ENCODE measurements around the gene FAM163B. TPM values are rescaled to one million over a fixed set of nuclear protein-coding genes. Genes with fewer than 3 reads are reported as not detected.

FAM163B gene
- total and polyA plus RNA-seq, 2 of the 8 experiments (the other 6 are each of a cell fraction or from before 2014, with no cell fraction given) = 0.63 to 1.0 TPM

DNA sequence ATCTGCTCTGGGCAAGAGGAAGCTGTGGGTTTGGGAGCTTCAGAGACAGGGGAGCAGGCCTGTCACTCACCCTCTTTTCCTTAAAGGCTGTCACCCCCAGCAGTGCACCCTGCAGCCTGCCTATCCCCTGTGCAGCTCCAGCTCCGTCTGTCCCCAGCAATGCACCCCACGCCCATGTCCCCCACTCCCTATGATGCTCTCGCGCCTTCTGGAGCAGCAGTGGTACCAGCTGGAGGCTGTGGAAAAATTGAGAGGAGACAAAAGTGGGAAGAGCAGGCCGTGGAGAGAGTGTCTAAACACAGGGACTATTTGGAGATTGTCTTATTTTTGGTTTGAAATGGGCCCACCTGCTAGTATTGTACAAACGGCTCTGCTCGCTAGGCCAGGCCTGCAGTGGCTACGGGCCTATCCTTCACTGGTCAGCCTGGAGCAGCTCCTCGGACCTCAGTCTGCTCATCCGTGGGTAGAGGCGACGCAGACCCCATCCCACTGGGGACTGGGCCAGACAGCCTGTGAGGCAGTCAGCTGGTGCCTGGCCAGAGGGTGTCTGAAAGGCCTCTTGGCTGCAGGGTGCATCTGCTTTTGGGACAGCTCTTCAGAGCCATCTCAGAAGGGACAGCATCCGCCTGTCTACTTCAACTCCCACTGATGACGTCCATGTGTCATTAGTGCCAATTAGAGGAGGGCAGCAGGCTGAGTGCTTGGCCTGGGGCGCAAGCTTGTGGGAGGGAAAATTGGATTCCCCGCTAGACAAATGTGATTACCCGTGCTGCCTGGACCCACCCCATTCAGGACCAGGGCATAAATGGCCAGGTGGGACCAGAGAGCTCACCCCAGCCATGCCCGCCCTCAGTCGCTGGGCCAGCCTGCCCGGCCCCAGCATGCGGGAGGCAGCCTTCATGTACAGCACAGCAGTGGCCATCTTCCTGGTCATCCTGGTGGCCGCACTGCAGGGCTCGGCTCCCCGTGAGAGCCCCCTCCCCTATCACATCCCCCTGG lies 26.6 kb upstream of the FAM163B start, which contains the start of gene DBH:
Gene DBH, plus strand, starts transcription at position 831 of the 999 bp plus-strand sequence. Its CDS starts 9 bp downstream, at position 840.
- FAIRE-seq = no peak
- peak within 1 kb of the TSS; percentile 77; the same call in 1 of the 2 replicates for H2BK12ac ChIP-seq (ENCODE audit: low read depth, low read length)
- no peak within 1 kb of the TSS for H3K4ac ChIP-seq (replicated peaks; ENCODE audit: insufficient read length, low read depth, low read length)
- H3K23ac ChIP-seq (ENCODE audit: insufficient read length) = no peak within 1 kb of the TSS
- no peak within 1 kb of the TSS for H2BK120ac ChIP-seq (replicated peaks; ENCODE audit: low read depth, low read length)
- no peak within 1 kb of the TSS for H2AFZ ChIP-seq (ENCODE audit: low read length)
- no peak for DNase-seq (ENCODE audit: low read depth in 1 of 2, low spot score in 2 of 2)
- H3K4me3 ChIP-seq (ENCODE audit: extremely low read depth in 1 of 4, insufficient read depth in 2 of 4, low read depth in 3 of 4, low read length in 4 of 4) = no peak within 1 kb of the TSS
- no peak within 1 kb of the TSS for H3K9ac ChIP-seq (replicated peaks in 1 of 4; ENCODE audit: extremely low read depth in 1 of 4, low read depth in 3 of 4, low read length in 3 of 4)
- H3K79me2 ChIP-seq (ENCODE audit: control insufficient read depth in 1 of 2, insufficient read depth in 2 of 2, low read length in 2 of 2) = no peaks in the 10 kb centered on the region
- WGBS, 2 experiments (ENCODE audit: extremely low coverage in 1 of 2, insufficient coverage in 1 of 2, insufficient read length in 1 of 2, insufficient replicate concordance in 2 of 2, low coverage in 1 of 2, low lambda C conversion rate in 2 of 2, missing lambda C conversion rate in 1 of 2) = 91% methylated on average over 24 of the region's 24 CpGs; no CpG with 5 or more reads in 1 of the 2 experiments
- H2BK15ac ChIP-seq (ENCODE audit: low read length) = peak within 1 kb of the TSS; percentile 92; the same call in 1 of the 2 replicates
- peak within 1 kb of the TSS; percentile 26; the same call in 1 of the 2 replicates for H2AK5ac ChIP-seq (ENCODE audit: low read depth, low read length)
- H3K14ac ChIP-seq (ENCODE audit: insufficient read length) = no peak within 1 kb of the TSS
- no peak within 1 kb of the TSS; the same call in 1 of the 2 replicates for H4K8ac ChIP-seq (ENCODE audit: extremely low read depth, insufficient read depth, low read length)
- CTCF ChIA-PET (ENCODE audit: partially characterized antibody) = interaction anchor here (0.6 to 3.0 kb wide), 11 partner anchors 12 to 88 kb away, joined by 3 to 11 read pairs (median 4); no protein-coding TSS in a partner anchor
- H3K27ac ChIP-seq (ENCODE audit: low read depth, low read length) = no peak within 1 kb of the TSS
- H4K20me1 ChIP-seq (replicated peaks in 1 of 2; ENCODE audit: control insufficient read depth in 1 of 2, insufficient read depth in 2 of 2, low read length in 2 of 2) = peaks cover 0 to 2% of the 10 kb centered on the region in 2 experiments
- no peaks in the 10 kb centered on the region; a peak in 1 of 7 replicates for H3K27me3 ChIP-seq (replicated peaks in 1 of 4; ENCODE audit: control insufficient read depth in 3 of 4, extremely low read depth in 1 of 4, insufficient read depth in 3 of 4, low read length in 3 of 4)
- no peak within 1 kb of the TSS for H2BK20ac ChIP-seq (ENCODE audit: low read length)
- no peak for TF ChIP-seq SP1 (IDR thresholded peaks at IDR 0.05; ENCODE audit: low read depth, low read length)
- no peak for TF ChIP-seq RXRA (IDR thresholded peaks at IDR 0.05; ENCODE audit: insufficient read depth, low read depth, low read length)
- TF ChIP-seq BACH1 (IDR thresholded peaks at IDR 0.05; ENCODE audit: low read length) = no peak
- TF ChIP-seq CHD1 (IDR thresholded peaks at IDR 0.05; ENCODE audit: low read depth, low read length) = no peak
- no peak for TF ChIP-seq EP300 (IDR thresholded peaks at IDR 0.05; ENCODE audit: borderline replicate concordance in 1 of 2, low read depth in 2 of 2, low read length in 2 of 2)
- TF ChIP-seq BCL11A (IDR thresholded peaks at IDR 0.05; ENCODE audit: low read depth in 2 of 2, low read length in 2 of 2) = no peak
- no peak for TF ChIP-seq TCF12 (IDR thresholded peaks at IDR 0.05; ENCODE audit: low read depth, low read length)
- TF ChIP-seq SUZ12 (IDR thresholded peaks at IDR 0.05; ENCODE audit: low read length) = no peak
- TF ChIP-seq SIN3A (conservative IDR thresholded peaks at IDR 0.05 in 1 of 2, IDR thresholded peaks at IDR 0.05 in 1 of 2; ENCODE audit: low read depth in 1 of 2, low read length in 2 of 2) = no peak
- TF ChIP-seq EZH2 (IDR thresholded peaks at IDR 0.05; ENCODE audit: low read depth, low read length, severe bottlenecking) = no peak
- peak within 1 kb of the TSS; percentile 91 for H4K91ac ChIP-seq (replicated peaks; ENCODE audit: insufficient read length, low read length)
- POLR2A ChIA-PET (ENCODE audit: partially characterized antibody) = no interaction called here
- H3K18ac ChIP-seq (ENCODE audit: extremely low read depth, low read length) = no peak within 1 kb of the TSS
- H4K5ac ChIP-seq (ENCODE audit: insufficient read length, low read depth, low read length) = no peak within 1 kb of the TSS
- peaks cover 0 to 28% (median 18%) of the 10 kb centered on the region in 4 experiments; a peak in 6 of 7 replicates for H3K4me1 ChIP-seq (replicated peaks in 1 of 4; ENCODE audit: control insufficient read depth in 3 of 4, insufficient read depth in 4 of 4, low read length in 3 of 4)
- H2BK5ac ChIP-seq (ENCODE audit: low read depth, low read length) = peak within 1 kb of the TSS; percentile 77; the same call in 1 of the 2 replicates
- H3K56ac ChIP-seq (replicated peaks; ENCODE audit: insufficient read length, low read depth, low read length) = no peak within 1 kb of the TSS
- H3K36me3 ChIP-seq (ENCODE audit: control insufficient read depth in 2 of 4, insufficient read depth in 4 of 4, low read length in 3 of 4) = no peaks in the 10 kb centered on the region
- H3K79me1 ChIP-seq (ENCODE audit: low read depth, low read length) = no peaks in the 10 kb centered on the region
- no peaks in the 10 kb centered on the region for H3K9me3 ChIP-seq (ENCODE audit: insufficient read depth in 2 of 2, low read depth in 1 of 2, low read length in 1 of 2)
- H3K4me2 ChIP-seq (ENCODE audit: insufficient read depth in 1 of 2, low read depth in 2 of 2, low read length in 2 of 2) = no peak within 1 kb of the TSS
- H3K23me2 ChIP-seq (ENCODE audit: low read depth, low read length) = no peaks in the 10 kb centered on the region

All from H1 (cell line).